DMS53 (cell line): Measurements from ENCODE around the gene FOXN4.

Experiments used
- DNase-seq: peaks from one replicate; lab custom pipeline; 2025; lab: John Stamatoyannopoulos, UW

Gene FOXN4

GRCh38 chr12:109305547-109305946, 3.5 kb downstream of the FOXN4 start:
- DNase-seq, result peak; percentile 82

GRCh38 chr12:109304485-109304884, 4.6 kb downstream of the FOXN4 start:
- DNase-seq, result no peak

GRCh38 chr12:109302770-109303169, 6.3 kb downstream of the FOXN4 start:
- DNase-seq, result no peak

GRCh38 chr12:109302358-109302757, 6.7 kb downstream of the FOXN4 start:
- peak; percentile 63 for DNase-seq

GRCh38 chr12:109301643-109302168, 7.4 kb downstream of the FOXN4 start:
- DNase-seq, result no peak

GRCh38 chr12:109299849-109300248, 9.2 kb downstream of the FOXN4 start:
- no peak for DNase-seq

GRCh38 chr12:109296431-109296830, 12.7 kb downstream of the FOXN4 start:
- DNase-seq, result no peak

- DNase-seq, result no peak
These were observed 13.2 kb downstream of the FOXN4 start for GRCh38 chr12:109295764-109296425.

- DNase-seq, result no peak
These were observed 14.7 kb downstream of the FOXN4 start for GRCh38 chr12:109294286-109294796.

GRCh38 chr12:109293106-109293505, 16.0 kb downstream of the FOXN4 start:
- DNase-seq, result no peak

GRCh38 chr12:109292342-109292711, 16.8 kb downstream of the FOXN4 start:
- no peak for DNase-seq

- peak; percentile 95 for DNase-seq
These were observed 17.4 kb downstream of the FOXN4 start for GRCh38 chr12:109291521-109292341.

- DNase-seq, result no peak
These were observed 18.0 kb downstream of the FOXN4 start for GRCh38 chr12:109291117-109291516.

- DNase-seq, result no peak
These were observed 19.0 kb downstream of the FOXN4 start for GRCh38 chr12:109290061-109290460.

GRCh38 chr12:109289551-109289950, 19.5 kb downstream of the FOXN4 start:
- no peak for DNase-seq

GRCh38 chr12:109289004-109289403, 20.1 kb downstream of the FOXN4 start:
- DNase-seq, result peak; percentile 32

GRCh38 chr12:109288571-109288970, 20.5 kb downstream of the FOXN4 start:
- DNase-seq, result peak; percentile 36

GRCh38 chr12:109287811-109288469, 21.1 kb downstream of the FOXN4 start:
- DNase-seq, result no peak

- no peak for DNase-seq
These were observed 21.9 kb downstream of the FOXN4 start for GRCh38 chr12:109287181-109287580.

GRCh38 chr12:109286652-109287051, 22.4 kb downstream of the FOXN4 start:
- DNase-seq, result no peak

GRCh38 chr12:109286252-109286651, 22.8 kb downstream of the FOXN4 start:
- DNase-seq, result no peak

GRCh38 chr12:109284392-109284791, 24.7 kb downstream of the FOXN4 start:
- no peak for DNase-seq

GRCh38 chr12:109281452-109281851, 27.6 kb downstream of the FOXN4 start:
- DNase-seq, result no peak
